ENCODE data around the gene FMNL2. TPM values are rescaled to one million over a fixed set of nuclear protein-coding genes. Genes with fewer than 3 reads are reported as not detected.
A peak's percentile ranks its signal among the peaks of the same experiment; 100 is the strongest.

Gene FMNL2
- total and polyA plus RNA-seq, 11 donors = 4.7 to 19.4 (median 5.5) TPM

DNA sequence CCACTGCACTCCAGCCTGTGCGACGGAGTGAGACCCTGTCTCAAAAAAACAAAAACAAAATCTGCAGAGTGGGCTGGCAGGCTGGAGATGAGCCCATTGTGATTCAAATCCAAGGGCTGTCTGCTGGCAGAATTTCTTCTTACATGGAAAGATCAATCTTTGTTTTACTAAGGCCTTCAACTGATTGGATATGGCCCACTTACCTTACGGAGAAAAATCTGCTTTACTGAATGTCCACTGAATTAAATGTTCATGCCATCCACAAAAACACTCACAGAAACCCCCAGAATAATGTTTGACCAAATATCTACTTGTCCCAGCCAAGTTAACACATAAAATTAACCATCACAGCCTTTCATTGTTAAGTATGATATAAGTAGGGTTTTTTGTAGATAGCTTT lies 8.3 kb upstream of the FMNL2 start:
- TF ChIP-seq, protein P1, sequence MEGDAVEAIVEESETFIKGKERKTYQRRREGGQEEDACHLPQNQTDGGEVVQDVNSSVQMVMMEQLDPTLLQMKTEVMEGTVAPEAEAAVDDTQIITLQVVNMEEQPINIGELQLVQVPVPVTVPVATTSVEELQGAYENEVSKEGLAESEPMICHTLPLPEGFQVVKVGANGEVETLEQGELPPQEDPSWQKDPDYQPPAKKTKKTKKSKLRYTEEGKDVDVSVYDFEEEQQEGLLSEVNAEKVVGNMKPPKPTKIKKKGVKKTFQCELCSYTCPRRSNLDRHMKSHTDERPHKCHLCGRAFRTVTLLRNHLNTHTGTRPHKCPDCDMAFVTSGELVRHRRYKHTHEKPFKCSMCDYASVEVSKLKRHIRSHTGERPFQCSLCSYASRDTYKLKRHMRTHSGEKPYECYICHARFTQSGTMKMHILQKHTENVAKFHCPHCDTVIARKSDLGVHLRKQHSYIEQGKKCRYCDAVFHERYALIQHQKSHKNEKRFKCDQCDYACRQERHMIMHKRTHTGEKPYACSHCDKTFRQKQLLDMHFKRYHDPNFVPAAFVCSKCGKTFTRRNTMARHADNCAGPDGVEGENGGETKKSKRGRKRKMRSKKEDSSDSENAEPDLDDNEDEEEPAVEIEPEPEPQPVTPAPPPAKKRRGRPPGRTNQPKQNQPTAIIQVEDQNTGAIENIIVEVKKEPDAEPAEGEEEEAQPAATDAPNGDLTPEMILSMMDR (IDR thresholded peaks at IDR 0.05) = no peak
- TF ChIP-seq POLR2A (IDR thresholded peaks at IDR 0.05) = no peak
- DNase-seq (no peak), ATAC-seq (no peak)
- H3K9me3 ChIP-seq = no peaks in the 10 kb centered on the region
- no peaks in the 10 kb centered on the region for H3K27me3 ChIP-seq
- no peaks in the 10 kb centered on the region for H3K36me3 ChIP-seq
- H3K27ac ChIP-seq = no peak overlapping the region
- 94 to 99% (median 97%) methylated on average over 3 of the region's 3 CpGs for WGBS, 4 donors
- H3K4me3 ChIP-seq = no peak overlapping the region
- intact Hi-C loops (cut with DNase I) = no loop called here
- no peaks in the 10 kb centered on the region for H3K4me1 ChIP-seq

DNA sequence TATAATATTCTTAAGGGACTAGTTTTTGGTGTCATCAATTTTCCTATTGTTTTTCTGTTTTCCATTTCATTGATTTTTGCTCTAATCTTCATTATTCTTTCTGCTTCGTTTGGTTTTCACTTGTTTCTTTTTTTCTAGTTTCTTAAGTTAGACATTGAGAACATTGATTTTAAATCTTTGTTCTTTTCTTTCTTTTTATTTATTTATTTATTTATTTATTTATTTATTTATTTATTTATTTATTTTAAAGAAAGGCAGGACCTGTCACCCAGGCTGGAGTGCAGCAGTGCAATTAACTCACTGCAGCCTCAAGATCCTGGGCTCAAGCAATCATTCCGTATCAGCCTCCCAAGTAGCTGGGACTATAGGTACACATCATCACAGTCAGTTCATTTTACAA lies 7.0 kb upstream of the FMNL2 start:
- H3K9me3 ChIP-seq = no peaks in the 10 kb centered on the region
- no peaks in the 10 kb centered on the region for H3K4me1 ChIP-seq
- no peak overlapping the region for H3K4me3 ChIP-seq
- no peak for DNase-seq
- H3K27me3 ChIP-seq = no peaks in the 10 kb centered on the region
- H3K27ac ChIP-seq = no peak overlapping the region
- WGBS, 4 donors = 90 to 95% (median 93%) methylated on average over 2 of the region's 2 CpGs
- intact Hi-C loops (cut with DNase I) = no loop called here
- ATAC-seq = no peak
- no peak for TF ChIP-seq POLR2A (IDR thresholded peaks at IDR 0.05)
- no peaks in the 10 kb centered on the region for H3K36me3 ChIP-seq

DNA sequence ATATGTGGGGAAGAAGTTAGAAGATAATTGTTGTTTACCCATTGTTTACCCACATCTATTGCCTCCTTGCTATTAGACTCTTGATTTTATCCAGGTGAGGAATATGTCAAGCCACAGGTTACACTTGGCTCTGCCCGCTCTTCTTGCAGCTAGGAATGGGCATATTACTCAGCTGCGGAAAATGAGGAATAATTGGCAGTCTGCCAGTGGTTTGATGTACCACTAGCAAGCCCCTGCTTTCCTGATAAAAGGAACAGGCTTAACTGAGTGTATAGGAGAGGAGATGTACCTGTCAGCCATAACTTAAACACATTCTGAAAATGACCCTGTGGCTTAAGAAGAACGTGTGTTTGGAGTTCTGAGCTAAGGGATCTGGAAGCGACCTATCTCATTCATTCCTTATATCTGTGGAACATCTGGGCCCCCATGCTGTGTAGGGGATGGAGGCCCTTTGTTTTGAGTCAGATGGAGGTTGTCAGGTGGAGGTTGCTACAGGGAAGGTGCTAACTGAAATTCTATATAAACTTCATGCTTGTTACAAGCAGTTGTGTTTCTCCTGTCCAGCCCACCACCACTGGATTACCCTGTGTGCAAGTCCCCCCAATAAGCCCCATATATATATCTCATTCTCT lies 4.6 kb upstream of the FMNL2 start:
- no peak for DNase-seq
- Histone ChIP-seq H3K36me3 (no peaks in the 10 kb centered on the region), H3K27me3 (no peaks in the 10 kb centered on the region), H3K4me1 (peaks cover 0 to 5% (median 0%) of the 10 kb centered on the region in 12 donors), H3K27ac (no peak overlapping the region), H3K4me3 (no peak overlapping the region), H3K9me3 (no peaks in the 10 kb centered on the region)
- TF ChIP-seq POLR2A (IDR thresholded peaks at IDR 0.05) = no peak
- TF ChIP-seq, protein P1 (IDR thresholded peaks at IDR 0.05) = no peak
- WGBS, 4 donors = 67 to 73% (median 70%) methylated on average over 4 of the region's 4 CpGs
- intact Hi-C loops (cut with DNase I) = loop anchor here in 9 of 10 donors (10.0 kb wide), 9 partner anchors 74 to 304 kb away; partner anchors contain the start of gene STAM2 (in 1 of the 9)
- no peak for ATAC-seq

DNA sequence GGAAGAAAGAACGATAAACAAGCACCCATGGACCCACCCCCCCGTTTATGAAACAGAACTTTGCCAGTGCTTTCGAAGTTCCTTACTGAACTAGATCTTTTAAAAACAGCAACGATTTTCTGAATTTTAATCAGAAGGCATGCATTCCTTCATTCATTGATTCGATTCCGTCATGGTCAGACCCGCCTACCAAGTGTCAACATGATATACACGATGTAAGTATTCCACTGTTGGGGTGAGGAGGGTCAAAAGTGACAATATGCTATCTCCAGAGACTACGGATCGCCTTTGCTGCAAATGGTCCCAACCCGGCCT lies 316 bp upstream of the FMNL2 start:
- no peak for ATAC-seq
- Histone ChIP-seq H3K9me3 (no peaks in the 10 kb centered on the region), H3K4me3 (peak overlapping the region; percentile 73 to 99 (median 94)), H3K36me3 (no peaks in the 10 kb centered on the region), H3K27ac (peak overlapping the region in 11 of 12 donors; percentile 63 to 86 (median 79)), H3K27me3 (no peaks in the 10 kb centered on the region), H3K4me1 (peaks cover 0 to 26% (median 8%) of the 10 kb centered on the region in 12 donors)
- no peak for DNase-seq
- WGBS, 4 donors = 7 to 12% (median 8%) methylated on average over 11 of the region's 11 CpGs
- TF ChIP-seq POLR2A (IDR thresholded peaks at IDR 0.05) = no peak
- intact Hi-C loops (cut with DNase I) = loop anchor here in 9 of 10 donors (2.0 to 10.0 kb wide), 16 partner anchors 70 to 300 kb away; partner anchors contain the start of gene STAM2 (in 1 of the 9)

DNA sequence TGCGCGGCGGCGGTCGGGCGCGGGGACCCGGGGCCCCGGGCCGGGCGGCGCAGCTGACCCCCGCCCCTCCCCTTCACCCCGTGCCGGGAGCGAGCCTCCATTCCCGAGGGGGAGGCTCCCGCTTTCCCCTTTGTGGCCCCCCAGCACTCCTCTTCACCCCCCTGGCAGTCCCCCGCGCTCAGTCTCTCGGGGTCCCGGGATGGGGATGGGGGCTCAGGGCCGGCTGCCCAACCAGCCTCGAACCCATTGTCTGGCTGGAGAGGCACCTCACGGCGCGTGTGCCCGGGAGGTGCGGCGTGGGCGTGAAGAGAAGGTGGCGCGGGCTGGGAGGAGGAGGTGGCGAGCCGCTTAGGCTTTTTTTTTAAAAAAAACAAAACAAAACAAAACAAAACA lies 748 bp downstream of the FMNL2 start:
- intact Hi-C loops (cut with DNase I) = loop anchor here in 9 of 10 donors (2.0 to 10.0 kb wide), 16 partner anchors 69 to 299 kb away; partner anchors contain the start of gene STAM2 (in 1 of the 9)
- Histone ChIP-seq H3K9me3 (no peaks in the 10 kb centered on the region), H3K27ac (peak overlapping the region; percentile 63 to 86 (median 79)), H3K4me1 (peaks cover 0 to 34% (median 10%) of the 10 kb centered on the region in 12 donors), H3K36me3 (no peaks in the 10 kb centered on the region), H3K27me3 (no peaks in the 10 kb centered on the region), H3K4me3 (peak overlapping the region; percentile 73 to 99 (median 94))
- 0 to 1% (median 0%) methylated on average over 10 to 35 of the region's 35 CpGs for WGBS, 4 donors
- TF ChIP-seq, protein P1 (IDR thresholded peaks at IDR 0.05) = no peak
- no peak for TF ChIP-seq POLR2A (IDR thresholded peaks at IDR 0.05)
- DNase-seq (peak in 1 of 5 donors; percentile 29), ATAC-seq (peak in 2 of 4 donors; percentile 9 to 18)

All from heart left ventricle (tissue), 16 donors.